OCI-LY1 (cell line): ENCODE data around the gene ZNF185.

Experiments used
- H2AFZ ChIP-seq: fragments of 200-600 bp; sonication (generic), shearing (Covaris generic); 2 replicates; pipeline ENCODE4 v1.6.0; 2014; ENCODE audit warnings: antibody characterized with exemption, mild to moderate bottlenecking, low read length
- H3F3A ChIP-seq: fragments of 200-600 bp; sonication (generic), shearing (Covaris generic); 2 replicates; pipeline ENCODE4 v1.6.0; 2014; ENCODE audit warnings: mild to moderate bottlenecking, antibody characterized with exemption, low read length, moderate library complexity; ENCODE audit not compliant: insufficient read depth
- H3K27ac ChIP-seq: fragments of 200-600 bp; sonication (generic); 2 replicates; pipeline ENCODE4 v1.5.1; 2014; ENCODE audit warnings: low read length, mixed run types, mild to moderate bottlenecking, low read depth; ENCODE audit not compliant: poor library complexity, severe bottlenecking
- H3K27me3 ChIP-seq: fragments of 200-600 bp; sonication (generic); 2 replicates; pipeline ENCODE4 v1.6.0; 2014; ENCODE audit warnings: antibody characterized with exemption, mild to moderate bottlenecking, low read length, moderate library complexity; ENCODE audit not compliant: insufficient read depth
- H3K36me3 ChIP-seq: fragments of 200-600 bp; sonication (generic); 2 replicates; pipeline ENCODE4 v1.6.1; 2014; ENCODE audit warnings: mild to moderate bottlenecking, antibody characterized with exemption, low read length, moderate library complexity, mixed read lengths; ENCODE audit not compliant: insufficient read depth
- H3K4me1 ChIP-seq: fragments of 200-600 bp; sonication (generic); 2 replicates; pipeline ENCODE4 v1.5.1; 2014; ENCODE audit warnings: mild to moderate bottlenecking, low read length, moderate library complexity; ENCODE audit not compliant: insufficient read depth, severe bottlenecking
- H3K4me2 ChIP-seq: fragments of 200-600 bp; sonication (generic), shearing (Covaris generic); 2 replicates; pipeline ENCODE4 v1.6.1; 2014; ENCODE audit warnings: low read length
- H3K4me3 ChIP-seq: fragments of 200-600 bp; sonication (generic); 2 replicates; pipeline ENCODE4 v1.5.1; 2014; ENCODE audit warnings: low read length, low read depth, mild to moderate bottlenecking, mixed read lengths; ENCODE audit not compliant: poor library complexity, severe bottlenecking
- H3K79me2 ChIP-seq: fragments of 200-600 bp; shearing (Covaris generic); 2 replicates; pipeline ENCODE4 v1.6.1; 2016; ENCODE audit warnings: mixed run types, low read length, mixed read lengths; ENCODE audit not compliant: insufficient read depth
- H3K9ac ChIP-seq: fragments of 200-600 bp; sonication (generic), shearing (Covaris generic); 2 replicates; pipeline ENCODE4 v1.6.1; 2014; ENCODE audit warnings: mild to moderate bottlenecking, low read length, mixed read lengths
- H3K9me2 ChIP-seq: fragments of 200-600 bp; sonication (generic), shearing (Covaris generic); 2 replicates; pipeline ENCODE4 v1.6.1; 2014; ENCODE audit warnings: low read depth, mild to moderate bottlenecking, low read length, mixed read lengths
- H3K9me3 ChIP-seq: fragments of 200-600 bp; shearing (Covaris generic); 2 replicates; pipeline ENCODE4 v1.6.1; 2014; ENCODE audit warnings: low read length, mixed read lengths
- H4K20me1 ChIP-seq: fragments of 200-600 bp; sonication (generic), shearing (Covaris generic); 2 replicates; pipeline ENCODE4 v1.6.0; 2016; ENCODE audit warnings: mild to moderate bottlenecking, low read length; ENCODE audit not compliant: insufficient read depth
- EZH2 ChIP-seq: fragments of 200-600 bp; sonication (generic), shearing (Covaris generic); IDR thresholded peaks from 2 replicates; pipeline ENCODE4 v1.8.0; 2017; ENCODE audit warnings: borderline replicate concordance, mixed run types, mild to moderate bottlenecking, antibody characterized with exemption, low read length, moderate library complexity, mixed read lengths
- TF ChIP-seq, protein P1 (sequence below): fragments of 200-600 bp; sonication (generic), shearing (Covaris generic); IDR thresholded peaks from 2 replicates; pipeline ENCODE4 v1.5.1; 2017; ENCODE audit warnings: mild to moderate bottlenecking, antibody characterized with exemption, low read length, moderate library complexity, mixed read lengths

Gene ZNF185

DNA sequence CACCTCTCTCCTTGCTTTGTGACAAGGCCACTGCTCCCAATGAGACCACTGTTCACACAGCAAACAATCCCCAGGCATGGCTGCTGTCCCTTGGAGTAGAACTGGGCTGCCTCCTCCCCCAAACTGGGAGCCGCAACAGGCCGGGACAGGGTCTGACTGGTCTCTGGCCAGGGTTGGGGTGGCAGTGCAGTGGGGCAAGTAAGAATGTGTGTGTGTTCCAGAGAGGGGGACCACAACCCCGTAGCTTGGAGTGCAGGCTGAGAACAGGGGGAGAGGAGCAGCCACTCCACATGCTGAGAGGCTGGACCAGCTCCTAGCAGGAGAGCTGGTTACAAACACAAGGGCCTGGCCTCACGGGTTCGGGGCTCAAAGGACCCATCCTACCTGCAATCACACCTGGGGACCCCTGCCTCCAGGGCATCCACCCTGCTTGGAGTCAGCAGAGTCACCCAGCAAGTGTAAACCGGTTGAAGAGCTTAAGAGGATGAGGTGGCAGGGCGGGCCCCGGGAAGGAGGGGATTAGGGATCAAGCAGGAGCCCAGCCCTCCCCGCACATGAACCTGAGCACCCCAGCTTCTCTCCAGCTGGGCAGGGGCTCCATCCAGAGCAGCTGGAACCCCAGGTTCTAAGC is 3.8 kb upstream of the ZNF185 start:
- no peaks in the 10 kb centered on the region for H3K27me3 ChIP-seq
- no peak overlapping the region for H3K4me3 ChIP-seq
- no peak overlapping the region for H3K27ac ChIP-seq
- no peaks in the 10 kb centered on the region for H4K20me1 ChIP-seq
- H3K36me3 ChIP-seq, result no peaks in the 10 kb centered on the region
- no peaks in the 10 kb centered on the region for H3K4me1 ChIP-seq
- no peaks in the 10 kb centered on the region for H3K79me2 ChIP-seq
- H3K9me2 ChIP-seq, result no peaks in the 10 kb centered on the region
- no peak overlapping the region for H3K4me2 ChIP-seq
- TF ChIP-seq, protein P1, sequence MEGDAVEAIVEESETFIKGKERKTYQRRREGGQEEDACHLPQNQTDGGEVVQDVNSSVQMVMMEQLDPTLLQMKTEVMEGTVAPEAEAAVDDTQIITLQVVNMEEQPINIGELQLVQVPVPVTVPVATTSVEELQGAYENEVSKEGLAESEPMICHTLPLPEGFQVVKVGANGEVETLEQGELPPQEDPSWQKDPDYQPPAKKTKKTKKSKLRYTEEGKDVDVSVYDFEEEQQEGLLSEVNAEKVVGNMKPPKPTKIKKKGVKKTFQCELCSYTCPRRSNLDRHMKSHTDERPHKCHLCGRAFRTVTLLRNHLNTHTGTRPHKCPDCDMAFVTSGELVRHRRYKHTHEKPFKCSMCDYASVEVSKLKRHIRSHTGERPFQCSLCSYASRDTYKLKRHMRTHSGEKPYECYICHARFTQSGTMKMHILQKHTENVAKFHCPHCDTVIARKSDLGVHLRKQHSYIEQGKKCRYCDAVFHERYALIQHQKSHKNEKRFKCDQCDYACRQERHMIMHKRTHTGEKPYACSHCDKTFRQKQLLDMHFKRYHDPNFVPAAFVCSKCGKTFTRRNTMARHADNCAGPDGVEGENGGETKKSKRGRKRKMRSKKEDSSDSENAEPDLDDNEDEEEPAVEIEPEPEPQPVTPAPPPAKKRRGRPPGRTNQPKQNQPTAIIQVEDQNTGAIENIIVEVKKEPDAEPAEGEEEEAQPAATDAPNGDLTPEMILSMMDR, result no peak
- no peak for TF ChIP-seq EZH2
- H3K9me3 ChIP-seq, result no peaks in the 10 kb centered on the region
- no peaks in the 10 kb centered on the region for H3F3A ChIP-seq
- H2AFZ ChIP-seq, result no peak overlapping the region
- no peak overlapping the region for H3K9ac ChIP-seq

DNA sequence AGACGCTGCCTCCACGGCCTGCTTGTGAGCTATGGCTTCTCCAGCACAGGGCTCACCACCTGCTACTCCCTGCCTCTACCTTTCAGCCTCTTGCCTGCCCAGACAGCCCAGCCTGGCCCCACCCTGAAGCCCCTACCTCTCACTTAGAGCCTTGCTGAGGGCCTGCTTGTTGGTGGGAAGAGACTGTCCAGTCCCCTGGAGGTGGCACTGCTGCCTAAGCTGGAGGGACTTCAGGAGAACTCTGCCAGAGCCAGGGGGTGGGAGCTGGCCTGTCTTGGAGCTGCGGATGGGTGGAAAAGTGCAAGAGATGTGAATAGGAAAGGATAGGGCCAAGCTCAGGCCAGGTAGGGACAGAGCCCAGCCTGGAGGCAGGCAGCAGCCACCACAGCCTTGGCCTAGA is 2.7 kb upstream of the ZNF185 start:
- Histone ChIP-seq H3K4me1 (no peaks in the 10 kb centered on the region), H3K36me3 (no peaks in the 10 kb centered on the region), H3K4me3 (no peak overlapping the region), H4K20me1 (no peaks in the 10 kb centered on the region), H3K9ac (no peak overlapping the region), H3F3A (no peaks in the 10 kb centered on the region), H3K27me3 (no peaks in the 10 kb centered on the region), H3K79me2 (no peaks in the 10 kb centered on the region), H2AFZ (no peak overlapping the region), H3K9me3 (no peaks in the 10 kb centered on the region), H3K4me2 (no peak overlapping the region), H3K27ac (no peak overlapping the region), H3K9me2 (no peaks in the 10 kb centered on the region)
- TF ChIP-seq, protein P1, result no peak
- no peak for TF ChIP-seq EZH2

DNA sequence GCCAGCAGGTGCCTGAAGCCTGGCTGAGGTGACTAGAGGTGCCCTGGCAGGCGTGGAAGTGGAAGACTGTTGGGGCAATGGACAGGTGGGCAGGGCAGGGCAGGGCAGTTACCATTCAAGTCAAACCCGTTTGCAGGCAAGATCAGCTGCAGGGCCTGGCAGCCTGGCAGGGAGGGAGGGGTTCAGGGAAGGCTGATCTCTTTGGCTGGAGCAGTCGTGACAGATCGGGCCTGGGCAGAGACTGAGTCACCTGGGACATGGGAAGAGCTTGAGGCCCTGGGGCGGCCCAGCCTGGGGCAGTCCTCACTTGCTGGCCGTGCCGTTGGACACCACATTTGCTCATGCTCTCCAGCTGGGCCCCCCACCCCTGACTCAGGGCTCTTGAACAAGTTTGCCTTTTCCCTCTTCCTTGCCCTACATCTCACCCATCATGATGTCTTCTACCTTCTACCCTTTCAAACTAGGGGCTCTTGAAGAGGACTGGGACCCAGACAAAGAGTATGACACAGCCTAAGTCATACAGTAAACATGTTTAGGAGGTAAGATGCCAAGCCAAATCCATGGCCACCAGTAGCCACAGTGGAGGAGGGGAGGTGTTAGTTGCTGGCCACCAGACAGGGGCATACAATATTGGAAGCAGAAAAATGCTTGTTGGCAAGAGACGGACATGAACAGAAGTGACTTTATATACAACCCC is 2.0 kb upstream of the ZNF185 start:
- Histone ChIP-seq H3K9ac (no peak overlapping the region), H3K36me3 (no peaks in the 10 kb centered on the region), H3K4me1 (no peaks in the 10 kb centered on the region), H3K27me3 (no peaks in the 10 kb centered on the region), H3F3A (no peaks in the 10 kb centered on the region), H2AFZ (no peak overlapping the region), H3K9me3 (no peaks in the 10 kb centered on the region), H3K4me3 (no peak overlapping the region), H3K4me2 (no peak overlapping the region), H3K79me2 (no peaks in the 10 kb centered on the region), H3K9me2 (no peaks in the 10 kb centered on the region), H3K27ac (no peak overlapping the region), H4K20me1 (no peaks in the 10 kb centered on the region)
- TF ChIP-seq, protein P1, result no peak
- no peak for TF ChIP-seq EZH2
